Stromal cell of bone marrow (primary cell): Measurements from ENCODE around the gene DZIP1.
"Not testable (repeated sequence)": the region's sequence is repeated elsewhere in the genome, so short reads cannot be mapped to it uniquely, and the experiment has no call there.

Experiments used
- DNase-seq: peaks from one replicate; pipeline ENCODE4 v3.0.0-alpha.2; 2012; ENCODE audit warnings: low read depth

The DZIP1 gene

GRCh38 chr13:95601906-95602305 lies 42.6 kb downstream of the DZIP1 start:
- no peak for DNase-seq

DNA sequence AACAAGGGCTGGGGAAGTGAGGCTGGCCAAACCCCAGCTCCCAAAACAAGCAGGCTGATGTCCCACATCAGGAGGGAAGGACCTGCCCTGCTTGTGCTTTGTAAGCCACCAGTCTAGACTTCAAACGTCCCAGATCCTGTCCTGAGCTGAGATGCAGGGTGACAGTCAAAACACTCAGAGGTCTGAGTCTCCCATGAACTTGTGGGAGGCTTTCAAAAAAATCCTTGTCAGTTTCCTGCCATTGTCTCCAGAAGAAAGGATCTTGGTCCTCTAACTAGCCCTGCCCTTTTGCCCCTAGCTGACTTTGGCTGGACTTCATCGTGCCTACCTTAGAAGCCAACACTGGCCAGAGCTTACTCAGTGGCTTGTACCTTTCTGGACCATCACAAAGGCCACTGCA lies 43.3 kb downstream of the DZIP1 start:
- DNase-seq: no peak

DNA sequence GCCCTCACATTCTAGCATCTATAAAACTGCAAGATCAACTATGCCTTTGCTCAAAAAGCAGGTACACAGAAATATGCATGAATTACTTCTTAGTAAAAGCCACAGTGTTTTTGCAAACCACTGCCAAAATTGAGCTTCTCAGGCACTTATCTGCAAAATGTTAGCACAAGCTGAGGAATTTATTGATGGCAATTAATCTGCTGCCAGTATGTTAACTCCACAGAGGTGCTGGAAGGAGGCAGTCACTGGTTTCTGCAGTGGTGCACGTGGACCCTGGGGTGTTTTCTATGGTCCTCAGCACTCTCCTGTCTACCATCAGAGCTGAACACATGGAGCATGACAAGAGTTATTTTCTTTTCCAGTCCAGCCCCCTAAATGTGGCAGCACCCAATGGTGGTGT lies 47.8 kb downstream of the DZIP1 start:
- DNase-seq: no peak

DNA sequence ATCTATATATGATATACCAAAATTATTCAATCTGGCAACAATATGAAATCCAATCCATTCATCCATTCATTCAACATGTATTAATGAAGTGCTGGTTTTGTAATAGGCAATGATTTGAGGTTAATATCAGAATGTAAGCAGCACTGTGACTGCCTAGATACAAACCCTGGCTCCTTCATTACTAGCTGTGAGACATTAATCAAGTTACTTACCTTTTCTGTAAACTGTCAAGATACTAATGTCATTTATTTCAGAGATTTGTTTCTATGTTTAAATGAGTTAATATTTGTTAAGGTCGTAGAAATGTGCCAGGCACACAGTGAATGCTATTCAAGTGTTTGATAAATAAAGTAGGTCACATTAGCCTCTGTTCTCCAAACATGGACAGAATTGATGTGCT lies 51.0 kb downstream of the DZIP1 start:
- DNase-seq: no peak

- DNase-seq: no peak
Measured at GRCh38 chr13:95588721-95589120, 55.8 kb downstream of the DZIP1 start.

DNA sequence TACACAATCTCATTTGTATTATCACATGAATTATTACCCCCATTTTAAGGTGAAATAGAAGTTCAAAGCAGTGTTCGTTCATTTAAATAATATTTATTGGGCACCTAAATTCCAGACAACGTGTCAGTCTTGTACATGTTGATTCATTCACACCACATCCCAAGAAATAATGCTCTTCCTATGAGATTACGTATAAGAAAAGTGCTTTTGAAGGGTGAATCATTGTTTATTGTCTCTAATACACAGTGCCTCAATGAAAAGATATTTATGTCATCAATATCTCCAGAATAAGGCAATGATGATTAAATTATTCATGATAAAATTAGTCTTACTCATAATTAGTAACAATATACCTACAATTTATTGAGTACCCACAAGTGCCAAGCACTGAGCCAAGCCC lies 56.4 kb downstream of the DZIP1 start:
- DNase-seq: no peak

GRCh38 chr13:95585867-95586266 lies 58.6 kb downstream of the DZIP1 start:
- DNase-seq: no peak

- no peak for DNase-seq
Measured at GRCh38 chr13:95579303-95579702, 65.2 kb downstream of the DZIP1 start.

DNA sequence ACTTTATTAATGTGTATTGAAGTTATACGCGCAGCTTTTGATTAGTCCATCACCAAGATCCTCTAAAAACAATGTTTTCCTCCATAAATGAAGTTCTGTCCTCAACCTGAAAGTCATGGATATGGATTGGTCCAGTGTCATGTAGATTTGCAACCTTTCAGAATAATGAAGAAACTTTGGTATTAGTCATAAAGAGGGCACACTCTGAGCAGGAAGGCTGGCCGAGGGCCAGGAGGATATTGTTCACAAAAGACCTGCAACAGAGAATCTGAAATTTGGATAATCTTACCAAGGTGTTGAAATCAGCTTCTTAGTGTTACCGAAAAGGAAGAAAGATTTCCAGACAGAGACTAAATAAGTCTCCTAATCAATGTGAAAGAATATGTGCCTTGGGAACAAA lies 71.3 kb downstream of the DZIP1 start:
- DNase-seq: no peak

GRCh38 chr13:95571941-95572340 lies 72.6 kb downstream of the DZIP1 start:
- no peak for DNase-seq

- no peak for DNase-seq
Measured at GRCh38 chr13:95570016-95570415, 74.5 kb downstream of the DZIP1 start.

GRCh38 chr13:95568131-95568530 lies 76.4 kb downstream of the DZIP1 start:
- no peak for DNase-seq

DNA sequence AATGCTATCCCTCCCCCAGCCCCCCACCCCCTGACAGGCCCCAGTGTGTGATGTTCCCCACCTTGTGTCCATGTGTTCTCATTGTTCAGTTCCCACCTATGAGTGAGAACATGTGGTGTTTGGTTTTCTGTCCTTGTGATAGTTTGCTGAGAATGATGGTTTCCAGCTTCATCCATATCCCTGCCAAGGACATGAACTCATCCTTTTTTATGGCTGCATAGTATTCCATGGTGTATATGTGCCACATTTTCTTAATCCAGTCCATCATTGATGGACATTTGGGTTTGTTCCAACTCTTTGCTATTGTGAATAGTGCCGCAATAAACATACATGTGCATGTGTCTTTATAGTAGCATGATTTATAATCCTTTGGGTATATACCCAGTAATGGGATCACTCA lies 78.7 kb downstream of the DZIP1 start:
- DNase-seq: not testable (repeated sequence)

DNA sequence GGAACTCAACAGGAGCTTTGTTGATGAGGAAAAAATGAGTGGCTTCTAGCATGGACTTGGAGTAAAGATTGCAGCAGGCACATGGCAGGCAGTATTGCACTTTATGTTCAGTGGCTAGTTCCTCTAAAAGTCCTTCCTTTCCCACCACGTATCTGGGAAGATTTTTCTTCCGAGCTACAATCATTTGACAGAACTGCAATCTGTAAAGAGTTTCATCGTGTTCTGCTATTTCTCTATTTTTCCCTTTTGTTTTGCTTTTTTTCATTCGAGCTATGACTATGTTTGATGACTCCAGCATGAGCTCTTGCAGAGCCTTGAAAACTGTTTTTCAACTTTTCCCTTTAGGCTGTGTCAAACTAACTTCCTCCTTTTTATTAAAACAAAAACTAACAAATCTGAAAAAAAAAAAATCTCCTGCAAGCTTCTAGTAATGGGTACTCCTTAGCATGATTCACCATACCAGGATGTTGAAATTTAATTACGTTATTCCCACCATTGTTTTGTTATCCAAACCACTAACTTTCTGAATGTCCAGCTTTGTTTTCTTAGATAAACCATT lies 79.7 kb downstream of the DZIP1 start:
- peak; percentile 67 for DNase-seq

DNA sequence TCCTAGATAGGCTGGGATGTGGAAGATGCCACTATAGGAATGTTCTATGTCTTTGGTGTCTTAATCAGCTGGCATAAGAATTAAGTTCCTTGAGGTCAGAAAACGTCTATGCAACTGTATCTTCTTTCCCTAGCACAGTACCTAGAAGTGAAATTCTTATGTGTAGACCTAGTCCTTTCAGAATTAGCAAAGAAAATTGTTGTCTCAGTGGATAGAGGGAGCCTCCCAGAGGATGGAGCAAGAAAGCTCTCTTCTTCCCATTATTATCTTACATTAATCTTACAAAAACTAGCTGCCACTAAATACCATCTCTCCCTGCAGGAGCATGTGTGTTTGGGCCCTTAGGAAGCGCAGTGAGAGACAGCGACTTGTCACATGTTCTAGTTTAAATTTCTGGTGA lies 80.4 kb downstream of the DZIP1 start:
- DNase-seq: no peak

- no peak for DNase-seq
Measured at GRCh38 chr13:95560387-95560786, 84.1 kb downstream of the DZIP1 start.

DNA sequence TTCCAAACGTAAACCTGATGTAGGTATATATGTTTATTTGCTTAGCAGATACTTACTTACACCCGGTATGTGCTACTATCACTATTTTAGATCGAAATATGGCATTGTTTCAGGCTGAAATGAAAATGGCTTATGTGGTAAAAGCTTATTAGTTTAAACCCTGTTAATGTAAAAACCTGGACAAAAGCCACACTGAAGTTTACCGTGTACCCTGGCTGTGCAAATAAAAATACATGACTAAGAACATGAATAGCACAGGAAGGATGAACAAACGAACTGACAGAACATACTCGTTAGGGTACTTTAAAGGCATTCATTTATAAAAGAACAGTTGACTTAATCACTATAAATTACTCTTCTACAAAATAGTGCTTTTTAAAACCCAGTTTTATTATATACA lies 85.4 kb downstream of the DZIP1 start:
- no peak for DNase-seq

DNA sequence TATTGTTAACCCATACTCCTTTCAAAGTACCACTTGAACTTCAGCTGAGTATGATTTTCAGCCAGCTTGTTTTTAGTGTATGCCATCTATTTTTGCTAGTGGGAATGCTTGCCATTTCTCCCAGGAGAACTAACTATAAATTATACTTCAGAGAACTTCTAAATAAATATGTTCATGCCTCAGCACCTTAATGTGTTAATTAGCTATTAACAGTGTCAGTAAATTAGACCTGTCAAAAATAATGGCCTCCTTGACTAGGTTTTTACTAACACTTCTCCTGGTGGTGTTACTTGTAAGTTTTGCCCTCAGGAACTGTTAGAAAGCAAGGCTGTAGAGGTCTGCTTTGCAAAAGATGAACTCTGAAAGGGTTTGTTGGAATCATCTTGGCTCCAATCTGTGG lies 87.5 kb downstream of the DZIP1 start:
- no peak for DNase-seq

DNA sequence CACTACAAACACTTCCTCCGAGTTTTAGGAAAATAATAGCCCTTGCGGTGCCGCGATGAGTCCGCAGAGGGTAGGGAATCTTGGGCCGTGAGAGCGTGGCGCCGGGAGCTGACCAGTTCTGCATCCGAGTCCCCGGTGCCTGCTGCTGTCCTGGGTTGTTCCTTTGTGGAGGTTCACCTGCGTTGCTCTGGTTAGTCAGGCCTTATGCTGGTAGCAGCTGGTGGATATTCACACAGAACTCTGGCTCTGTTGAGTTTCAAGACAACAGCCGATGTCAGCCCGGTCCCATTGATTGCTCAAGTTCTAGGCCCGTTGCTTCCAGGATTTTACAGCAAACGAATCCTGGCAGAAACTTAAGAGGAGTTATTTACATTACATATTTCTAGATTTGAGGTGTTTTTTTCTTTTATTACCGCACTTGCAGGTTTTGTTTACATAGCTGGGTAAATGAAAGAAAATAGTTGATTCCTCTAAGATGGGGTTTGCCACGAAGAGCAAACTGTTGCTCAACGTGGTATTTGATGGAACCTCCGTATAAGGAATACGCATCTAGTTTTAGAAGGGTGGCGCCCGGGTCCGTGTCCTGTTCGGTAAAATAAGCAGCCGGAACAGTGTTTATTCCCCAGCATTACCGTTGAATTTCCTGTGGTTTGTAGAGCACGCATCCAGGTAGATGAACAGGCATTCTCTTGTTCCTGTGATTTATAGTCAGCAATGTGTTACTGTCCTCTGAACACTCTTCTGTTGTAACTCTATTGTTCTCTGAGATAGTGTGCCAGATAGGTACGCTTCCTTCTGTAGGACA lies 90.7 kb downstream of the DZIP1 start:
- no peak for DNase-seq

DNA sequence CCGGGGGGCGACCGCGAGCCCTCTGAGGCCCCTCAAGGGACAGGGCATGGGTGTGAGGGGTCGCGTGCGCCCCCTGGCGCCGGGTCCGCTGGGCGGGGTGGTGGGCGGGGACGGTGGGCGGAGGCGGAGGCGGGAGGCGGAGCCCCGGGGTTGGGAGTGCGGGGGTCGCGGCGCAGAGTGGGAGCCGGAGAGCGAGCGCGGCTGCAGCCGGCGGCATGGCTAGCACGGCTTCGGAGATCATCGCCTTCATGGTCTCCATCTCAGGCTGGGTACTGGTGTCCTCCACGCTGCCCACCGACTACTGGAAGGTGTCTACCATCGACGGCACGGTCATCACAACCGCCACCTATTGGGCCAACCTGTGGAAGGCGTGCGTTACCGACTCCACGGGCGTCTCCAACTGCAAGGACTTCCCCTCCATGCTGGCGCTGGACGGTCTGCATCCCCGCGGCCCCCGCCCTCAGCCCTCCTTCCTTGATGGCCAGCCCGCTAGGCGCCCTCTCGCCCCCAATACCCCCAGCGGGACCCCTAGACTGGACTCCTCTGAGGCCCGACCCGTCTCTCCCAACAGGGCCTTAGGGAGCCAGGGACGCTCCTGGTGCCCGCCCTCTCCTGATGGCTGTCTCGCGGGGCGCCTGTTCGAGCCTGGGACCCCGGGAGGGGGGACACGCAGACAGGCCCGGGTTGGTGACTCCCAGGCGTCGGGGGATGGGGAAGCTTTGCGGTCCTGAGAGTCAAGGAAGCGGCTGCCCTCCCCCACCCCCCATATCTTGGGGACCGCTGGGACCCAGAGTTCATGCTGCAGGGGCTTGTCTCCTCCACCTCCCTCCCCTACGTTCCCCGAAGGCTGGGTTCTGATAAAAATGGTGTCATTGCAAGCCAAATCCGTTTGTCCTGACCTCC lies 91.7 kb downstream of the DZIP1 start, which contains the start of gene CLDN10:
Gene CLDN10, plus strand, starts transcription at position 182 of the 903 bp plus-strand sequence. Its CDS starts 34 bp downstream, at position 216.
- DNase-seq: no peak

GRCh38 chr13:95552208-95552538 lies 92.3 kb downstream of the DZIP1 start:
- no peak for DNase-seq

DNA sequence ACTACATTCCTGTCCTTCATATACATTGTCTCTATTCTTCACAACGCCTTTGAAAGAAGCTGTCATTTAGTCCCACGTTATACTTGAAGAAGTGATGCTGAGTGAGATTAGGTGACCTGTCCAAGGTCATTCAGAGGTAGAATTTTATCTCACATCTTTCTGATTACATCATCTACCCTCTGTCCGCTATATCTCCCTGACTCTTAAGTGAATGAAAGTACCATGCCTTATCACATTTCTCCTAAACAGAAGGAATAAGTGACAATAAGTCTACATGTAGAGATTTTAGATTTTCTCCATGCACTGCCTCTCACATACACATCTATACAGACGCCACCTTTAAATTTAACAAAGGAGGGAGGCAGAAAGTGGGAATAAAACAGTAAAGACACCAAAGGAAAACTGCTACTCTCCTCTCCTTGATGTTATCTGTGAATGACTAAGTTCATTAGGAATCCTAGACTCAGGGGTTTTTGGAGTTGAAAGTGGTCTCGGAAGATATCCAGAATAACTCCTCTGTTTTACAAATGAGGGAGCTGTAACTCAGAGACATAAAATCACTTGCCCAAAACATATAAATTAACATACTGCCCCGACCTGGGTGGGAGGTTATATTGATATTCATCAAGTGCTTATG lies 96.9 kb downstream of the DZIP1 start:
- no peak for DNase-seq
